ENCODE data around the gene DDB1. TPM values are rescaled to one million over a fixed set of nuclear protein-coding genes. Genes with fewer than 3 reads are reported as not detected.

DDB1 gene
- total and polyA plus RNA-seq, 2 of the 13 experiments (the other 11 are each of a cell fraction or from before 2014, with no cell fraction given) = 217 to 266 TPM

DNA sequence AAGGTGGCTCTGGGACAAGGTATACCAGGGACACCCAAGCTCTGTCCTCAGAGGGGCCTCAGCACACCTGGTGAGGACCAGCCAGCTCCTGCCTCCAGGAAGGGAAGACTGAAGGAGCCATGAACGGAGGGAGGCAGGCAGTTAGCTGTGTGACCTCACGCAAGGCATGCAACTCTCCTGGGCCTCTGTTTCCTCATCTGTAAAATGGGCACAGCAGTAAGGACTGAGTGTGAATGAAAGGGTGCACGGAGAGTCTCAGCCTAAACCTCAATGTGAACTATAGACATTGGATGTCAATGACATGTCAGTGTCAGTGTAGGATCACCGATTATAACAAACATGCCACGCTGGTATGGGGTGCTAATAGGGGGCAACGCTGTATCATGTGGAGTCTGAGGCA lies 73.5 kb downstream of the DDB1 start (continued):
- TF ChIP-seq, protein P1, sequence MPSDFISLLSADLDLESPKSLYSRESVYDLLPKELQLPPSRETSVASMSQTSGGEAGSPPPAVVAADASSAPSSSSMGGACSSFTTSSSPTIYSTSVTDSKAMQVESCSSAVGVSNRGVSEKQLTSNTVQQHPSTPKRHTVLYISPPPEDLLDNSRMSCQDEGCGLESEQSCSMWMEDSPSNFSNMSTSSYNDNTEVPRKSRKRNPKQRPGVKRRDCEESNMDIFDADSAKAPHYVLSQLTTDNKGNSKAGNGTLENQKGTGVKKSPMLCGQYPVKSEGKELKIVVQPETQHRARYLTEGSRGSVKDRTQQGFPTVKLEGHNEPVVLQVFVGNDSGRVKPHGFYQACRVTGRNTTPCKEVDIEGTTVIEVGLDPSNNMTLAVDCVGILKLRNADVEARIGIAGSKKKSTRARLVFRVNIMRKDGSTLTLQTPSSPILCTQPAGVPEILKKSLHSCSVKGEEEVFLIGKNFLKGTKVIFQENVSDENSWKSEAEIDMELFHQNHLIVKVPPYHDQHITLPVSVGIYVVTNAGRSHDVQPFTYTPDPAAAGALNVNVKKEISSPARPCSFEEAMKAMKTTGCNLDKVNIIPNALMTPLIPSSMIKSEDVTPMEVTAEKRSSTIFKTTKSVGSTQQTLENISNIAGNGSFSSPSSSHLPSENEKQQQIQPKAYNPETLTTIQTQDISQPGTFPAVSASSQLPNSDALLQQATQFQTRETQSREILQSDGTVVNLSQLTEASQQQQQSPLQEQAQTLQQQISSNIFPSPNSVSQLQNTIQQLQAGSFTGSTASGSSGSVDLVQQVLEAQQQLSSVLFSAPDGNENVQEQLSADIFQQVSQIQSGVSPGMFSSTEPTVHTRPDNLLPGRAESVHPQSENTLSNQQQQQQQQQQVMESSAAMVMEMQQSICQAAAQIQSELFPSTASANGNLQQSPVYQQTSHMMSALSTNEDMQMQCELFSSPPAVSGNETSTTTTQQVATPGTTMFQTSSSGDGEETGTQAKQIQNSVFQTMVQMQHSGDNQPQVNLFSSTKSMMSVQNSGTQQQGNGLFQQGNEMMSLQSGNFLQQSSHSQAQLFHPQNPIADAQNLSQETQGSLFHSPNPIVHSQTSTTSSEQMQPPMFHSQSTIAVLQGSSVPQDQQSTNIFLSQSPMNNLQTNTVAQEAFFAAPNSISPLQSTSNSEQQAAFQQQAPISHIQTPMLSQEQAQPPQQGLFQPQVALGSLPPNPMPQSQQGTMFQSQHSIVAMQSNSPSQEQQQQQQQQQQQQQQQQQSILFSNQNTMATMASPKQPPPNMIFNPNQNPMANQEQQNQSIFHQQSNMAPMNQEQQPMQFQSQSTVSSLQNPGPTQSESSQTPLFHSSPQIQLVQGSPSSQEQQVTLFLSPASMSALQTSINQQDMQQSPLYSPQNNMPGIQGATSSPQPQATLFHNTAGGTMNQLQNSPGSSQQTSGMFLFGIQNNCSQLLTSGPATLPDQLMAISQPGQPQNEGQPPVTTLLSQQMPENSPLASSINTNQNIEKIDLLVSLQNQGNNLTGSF (CRISPR knock-in tag; IDR thresholded peaks at IDR 0.05) = no peak
- TF ChIP-seq POLR2AphosphoS2 (IDR thresholded peaks at IDR 0.05; ENCODE audit: low read depth, low read length) (0 out of 2 replicates have a peak, but pooled peaks have one; percentile 29), KLF6 (CRISPR knock-in tag; IDR thresholded peaks at IDR 0.05) (no peak), ZNF781 (CRISPR knock-in tag; IDR thresholded peaks at IDR 0.05; ENCODE audit: borderline replicate concordance, not compliant biosample characterization) (no peak), ASH2L (IDR thresholded peaks at IDR 0.05; ENCODE audit: insufficient read length, low read depth, low read length) (no peak), ZNF570 (CRISPR knock-in tag; IDR thresholded peaks at IDR 0.05; ENCODE audit: borderline replicate concordance) (no peak), CBX2 (IDR thresholded peaks at IDR 0.05; ENCODE audit: low read depth, low read length) (no peak), CBX2 (CRISPR knock-in tag; IDR thresholded peaks at IDR 0.05; ENCODE audit: low read depth) (no peak), ADNP (CRISPR knock-in tag; IDR thresholded peaks at IDR 0.05) (0 out of 2 replicates have a peak, but pooled peaks have one; percentile 53), FOXK2 (IDR thresholded peaks at IDR 0.05) (no peak), POLR2A (IDR thresholded peaks at IDR 0.05; ENCODE audit: insufficient read depth in 1 of 2, low read depth in 2 of 2, low read length in 2 of 2) (0 out of 4 replicates have a peak, but pooled peaks of 1 of the 2 experiments have one; percentile 27), ELF3 (CRISPR knock-in tag; IDR thresholded peaks at IDR 0.05) (no peak), PHF8 (CRISPR knock-in tag; IDR thresholded peaks at IDR 0.05) (no peak)
- TF ChIP-seq, protein P2, sequence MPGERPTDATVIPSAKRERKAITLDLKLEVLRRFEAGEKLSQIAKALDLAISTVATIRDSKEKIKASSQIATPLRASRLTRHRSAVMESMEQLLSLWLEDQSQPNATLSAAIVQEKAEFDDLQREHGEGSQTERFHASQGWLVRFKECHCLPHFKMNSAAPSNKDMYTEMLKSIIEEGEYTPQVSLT (CRISPR knock-in tag; IDR thresholded peaks at IDR 0.05; ENCODE audit: borderline replicate concordance, low read depth) = no peak
- TF ChIP-seq, protein P3, sequence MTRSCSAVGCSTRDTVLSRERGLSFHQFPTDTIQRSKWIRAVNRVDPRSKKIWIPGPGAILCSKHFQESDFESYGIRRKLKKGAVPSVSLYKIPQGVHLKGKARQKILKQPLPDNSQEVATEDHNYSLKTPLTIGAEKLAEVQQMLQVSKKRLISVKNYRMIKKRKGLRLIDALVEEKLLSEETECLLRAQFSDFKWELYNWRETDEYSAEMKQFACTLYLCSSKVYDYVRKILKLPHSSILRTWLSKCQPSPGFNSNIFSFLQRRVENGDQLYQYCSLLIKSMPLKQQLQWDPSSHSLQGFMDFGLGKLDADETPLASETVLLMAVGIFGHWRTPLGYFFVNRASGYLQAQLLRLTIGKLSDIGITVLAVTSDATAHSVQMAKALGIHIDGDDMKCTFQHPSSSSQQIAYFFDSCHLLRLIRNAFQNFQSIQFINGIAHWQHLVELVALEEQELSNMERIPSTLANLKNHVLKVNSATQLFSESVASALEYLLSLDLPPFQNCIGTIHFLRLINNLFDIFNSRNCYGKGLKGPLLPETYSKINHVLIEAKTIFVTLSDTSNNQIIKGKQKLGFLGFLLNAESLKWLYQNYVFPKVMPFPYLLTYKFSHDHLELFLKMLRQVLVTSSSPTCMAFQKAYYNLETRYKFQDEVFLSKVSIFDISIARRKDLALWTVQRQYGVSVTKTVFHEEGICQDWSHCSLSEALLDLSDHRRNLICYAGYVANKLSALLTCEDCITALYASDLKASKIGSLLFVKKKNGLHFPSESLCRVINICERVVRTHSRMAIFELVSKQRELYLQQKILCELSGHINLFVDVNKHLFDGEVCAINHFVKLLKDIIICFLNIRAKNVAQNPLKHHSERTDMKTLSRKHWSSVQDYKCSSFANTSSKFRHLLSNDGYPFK (CRISPR knock-in tag; IDR thresholded peaks at IDR 0.05; ENCODE audit: borderline replicate concordance) = no peak
- TF ChIP-seq, protein P4, sequence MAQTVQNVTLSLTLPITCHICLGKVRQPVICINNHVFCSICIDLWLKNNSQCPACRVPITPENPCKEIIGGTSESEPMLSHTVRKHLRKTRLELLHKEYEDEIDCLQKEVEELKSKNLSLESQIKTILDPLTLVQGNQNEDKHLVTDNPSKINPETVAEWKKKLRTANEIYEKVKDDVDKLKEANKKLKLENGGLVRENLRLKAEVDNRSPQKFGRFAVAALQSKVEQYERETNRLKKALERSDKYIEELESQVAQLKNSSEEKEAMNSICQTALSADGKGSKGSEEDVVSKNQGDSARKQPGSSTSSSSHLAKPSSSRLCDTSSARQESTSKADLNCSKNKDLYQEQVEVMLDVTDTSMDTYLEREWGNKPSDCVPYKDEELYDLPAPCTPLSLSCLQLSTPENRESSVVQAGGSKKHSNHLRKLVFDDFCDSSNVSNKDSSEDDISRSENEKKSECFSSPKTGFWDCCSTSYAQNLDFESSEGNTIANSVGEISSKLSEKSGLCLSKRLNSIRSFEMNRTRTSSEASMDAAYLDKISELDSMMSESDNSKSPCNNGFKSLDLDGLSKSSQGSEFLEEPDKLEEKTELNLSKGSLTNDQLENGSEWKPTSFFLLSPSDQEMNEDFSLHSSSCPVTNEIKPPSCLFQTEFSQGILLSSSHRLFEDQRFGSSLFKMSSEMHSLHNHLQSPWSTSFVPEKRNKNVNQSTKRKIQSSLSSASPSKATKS (CRISPR knock-in tag; IDR thresholded peaks at IDR 0.05) = no peak
- TF ChIP-seq, protein P5, sequence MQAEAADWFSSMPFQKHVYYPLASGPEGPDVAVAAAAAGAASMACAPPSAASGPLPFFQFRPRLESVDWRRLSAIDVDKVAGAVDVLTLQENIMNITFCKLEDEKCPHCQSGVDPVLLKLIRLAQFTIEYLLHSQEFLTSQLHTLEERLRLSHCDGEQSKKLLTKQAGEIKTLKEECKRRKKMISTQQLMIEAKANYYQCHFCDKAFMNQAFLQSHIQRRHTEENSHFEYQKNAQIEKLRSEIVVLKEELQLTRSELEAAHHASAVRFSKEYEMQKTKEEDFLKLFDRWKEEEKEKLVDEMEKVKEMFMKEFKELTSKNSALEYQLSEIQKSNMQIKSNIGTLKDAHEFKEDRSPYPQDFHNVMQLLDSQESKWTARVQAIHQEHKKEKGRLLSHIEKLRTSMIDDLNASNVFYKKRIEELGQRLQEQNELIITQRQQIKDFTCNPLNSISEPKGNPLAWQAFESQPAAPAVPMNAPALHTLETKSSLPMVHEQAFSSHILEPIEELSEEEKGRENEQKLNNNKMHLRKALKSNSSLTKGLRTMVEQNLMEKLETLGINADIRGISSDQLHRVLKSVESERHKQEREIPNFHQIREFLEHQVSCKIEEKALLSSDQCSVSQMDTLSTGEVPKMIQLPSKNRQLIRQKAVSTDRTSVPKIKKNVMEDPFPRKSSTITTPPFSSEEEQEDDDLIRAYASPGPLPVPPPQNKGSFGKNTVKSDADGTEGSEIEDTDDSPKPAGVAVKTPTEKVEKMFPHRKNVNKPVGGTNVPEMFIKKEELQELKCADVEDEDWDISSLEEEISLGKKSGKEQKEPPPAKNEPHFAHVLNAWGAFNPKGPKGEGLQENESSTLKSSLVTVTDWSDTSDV (CRISPR knock-in tag; IDR thresholded peaks at IDR 0.05) = no peak
